Measurements from ENCODE around the gene LYZL6. TPM values are rescaled to one million over a fixed set of nuclear protein-coding genes. Genes with fewer than 3 reads are reported as not detected.

The LYZL6 gene
- total RNA-seq = not detected in 2 replicates

GRCh38 chr17:35943537-35943936 lies at the start of gene LYZL6:
TSS of gene LYZL6 (minus strand) at chr17:35943713. CDS start at chr17:35939356, 4,357 bp downstream.

GRCh38 chr17:35986643-35987042 lies 43.1 kb upstream of the LYZL6 start, which contains the start of gene CCL14:
TSS of gene CCL14 (minus strand) at chr17:35986729. CDS start at chr17:35986649, 80 bp downstream.

GRCh38 chr17:35981246-35981645 lies 37.7 kb upstream of the LYZL6 start, which contains the start of gene CCL16:
TSS of gene CCL16 (minus strand) at chr17:35981497. CDS start at chr17:35981420, 77 bp downstream.

GRCh38 chr17:35930211-35931065 lies 13.1 kb downstream of the LYZL6 start, which contains the start of gene RDM1:
TSS of gene RDM1 (minus strand) at chr17:35930773. CDS start at chr17:35930727, 46 bp downstream.

Other genes starting within 250 kb of the LYZL6 start
- gene RASL10B, start 212.1 kb downstream of the LYZL6 start, total RNA-seq = 0.58 and 4.6 TPM in 2 replicates
- not detected in 2 replicates for gene GAS2L2, start 190.5 kb downstream of the LYZL6 start, total RNA-seq
- gene C17orf50, start 182.8 kb downstream of the LYZL6 start, total RNA-seq = not detected in 2 replicates
- 1.2 TPM in 1 of 2 replicates, not detected in the other for gene MMP28, start 148.1 kb downstream of the LYZL6 start, total RNA-seq
- gene TAF15, start 134.2 kb downstream of the LYZL6 start, total RNA-seq = 52.8 and 62.8 TPM in 2 replicates
- not detected in 2 replicates for gene HEATR9, start 74.8 kb downstream of the LYZL6 start, total RNA-seq
- 0.50 TPM in 1 of 2 replicates, not detected in the other for gene CCL5, start 63.4 kb downstream of the LYZL6 start, total RNA-seq
- gene RDM1, start 12.9 kb downstream of the LYZL6 start, total RNA-seq = 0.66 and 0.87 TPM in 2 replicates
- not detected in 2 replicates for gene CCL16, start 37.8 kb upstream of the LYZL6 start, total RNA-seq
- gene CCL14, start 43.0 kb upstream of the LYZL6 start, total RNA-seq = under 0.01 TPM in 1 of 2 replicates, not detected in the other
- not detected in 2 replicates for gene CCL15, start 57.8 kb upstream of the LYZL6 start, total RNA-seq
- gene CCL23, start 74.3 kb upstream of the LYZL6 start, total RNA-seq = not detected in 2 replicates
- not detected in 2 replicates for gene CCL18, start 120.6 kb upstream of the LYZL6 start, total RNA-seq
- not detected in 2 replicates for gene CCL3, start 146.4 kb upstream of the LYZL6 start, total RNA-seq
- not detected in 2 replicates for gene CCL4, start 160.1 kb upstream of the LYZL6 start, total RNA-seq
- gene TBC1D3B, start 232.9 kb upstream of the LYZL6 start, total RNA-seq = 1.5 and 3.6 TPM in 2 replicates